Skeletal muscle cell (primary cell): Measurements from ENCODE around the gene CACNA2D3.

Experiments used
- DNase-seq: peaks from one replicate; pipeline ENCODE4 v3.0.0-alpha.2; 2010; ENCODE audit warnings: low read depth
- H3K4me3 ChIP-seq: 2 replicates; pipeline ENCODE4 v1.5.1; 2011; ENCODE audit warnings: low read depth, mild to moderate bottlenecking, control low read depth, low read length, moderate library complexity

Gene CACNA2D3

DNA sequence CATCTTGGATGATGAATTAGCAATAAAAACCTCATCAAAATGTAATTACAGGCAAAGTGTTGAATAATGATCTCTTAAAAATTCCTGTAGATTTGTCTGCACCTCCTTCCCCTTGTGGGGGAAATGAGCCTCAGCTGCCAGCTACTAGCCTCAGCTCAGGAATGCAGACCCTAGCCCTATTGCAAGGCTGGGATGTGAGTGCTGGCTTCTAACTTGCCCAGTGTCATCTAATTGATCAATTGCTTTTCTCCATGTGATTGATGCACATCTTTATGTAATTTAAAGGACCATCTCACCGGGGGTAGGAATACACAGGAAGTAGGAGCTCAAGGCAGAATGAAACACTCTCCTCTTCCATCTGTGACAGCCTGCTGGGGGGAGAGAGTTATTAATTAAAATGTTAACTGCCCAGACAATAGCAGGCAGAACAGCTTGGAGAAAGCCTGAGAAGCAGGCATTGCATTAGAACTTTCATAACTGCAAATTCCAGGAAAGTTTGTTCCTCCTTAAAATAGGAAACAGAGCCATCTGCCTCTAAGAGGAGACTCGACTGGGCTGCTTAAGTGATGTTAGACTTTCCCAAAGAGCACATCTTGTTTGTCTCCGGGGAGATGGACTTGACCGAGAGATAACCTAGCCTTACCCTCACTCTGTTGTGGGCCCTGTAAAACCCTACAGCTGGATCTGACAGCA, 735.9 kb downstream of the CACNA2D3 start:
- H3K4me3 ChIP-seq: no peak overlapping the region
- DNase-seq: no peak

DNA sequence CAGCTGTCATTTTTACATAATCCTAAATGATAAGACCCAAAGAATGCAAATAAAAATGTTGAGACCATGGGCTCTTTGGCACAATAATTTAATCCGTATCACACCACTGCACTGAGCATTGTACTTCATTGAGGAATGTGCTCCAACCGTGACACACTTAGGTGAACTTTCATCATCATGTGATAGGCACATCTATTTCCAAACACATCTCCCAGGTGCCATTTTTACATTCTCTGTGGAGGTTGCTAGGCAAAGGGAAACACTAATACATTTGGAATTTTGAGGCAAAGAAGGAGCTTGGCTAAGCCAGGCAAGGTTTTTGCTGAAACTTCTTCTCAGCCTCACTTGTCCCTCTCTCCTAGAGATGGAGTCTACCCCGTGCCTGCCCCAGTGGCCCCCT, 736.8 kb downstream of the CACNA2D3 start:
- DNase-seq: no peak

DNA sequence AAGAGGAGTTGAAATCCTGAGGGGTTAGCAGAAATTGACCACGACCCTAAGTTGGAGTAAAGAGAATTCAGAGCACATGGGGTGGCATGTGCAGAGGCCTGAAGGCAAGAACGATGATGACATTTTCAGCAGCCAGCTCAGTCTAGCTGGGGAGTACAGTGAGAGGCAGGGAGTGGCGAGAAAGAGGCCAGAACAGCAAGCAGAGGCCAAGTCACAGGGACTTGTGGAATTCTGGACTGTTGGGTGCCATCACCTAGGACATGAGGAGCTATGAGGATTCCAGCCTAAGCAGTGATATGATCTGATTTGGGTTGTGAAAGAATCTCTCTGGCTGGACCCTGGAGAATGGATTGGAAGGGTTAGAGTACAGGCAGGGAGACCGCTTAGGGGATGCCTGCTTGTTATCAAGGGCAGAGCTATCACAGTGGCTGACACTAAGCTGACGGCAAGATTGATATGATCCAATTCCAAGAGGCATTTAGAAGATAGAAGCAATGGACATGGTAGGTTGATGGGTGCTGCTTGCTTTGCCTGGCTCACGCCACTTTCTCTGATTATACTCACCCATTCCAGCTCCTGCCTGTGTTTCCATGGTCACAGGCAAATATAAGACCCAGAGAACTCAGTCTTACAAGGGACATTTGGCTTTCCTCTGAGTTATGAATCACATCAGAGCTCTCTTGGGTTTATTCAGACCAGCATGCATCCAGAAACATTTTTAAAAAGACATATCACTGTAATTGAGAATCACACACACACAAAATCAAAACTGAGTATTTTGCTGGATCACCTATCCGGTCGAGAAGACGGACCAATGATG, 739.1 kb downstream of the CACNA2D3 start:
- DNase-seq: no peak
- no peak overlapping the region for H3K4me3 ChIP-seq

More for the DNA sequence above, 736.8 kb downstream of the CACNA2D3 start:
- no peak overlapping the region for H3K4me3 ChIP-seq

DNA sequence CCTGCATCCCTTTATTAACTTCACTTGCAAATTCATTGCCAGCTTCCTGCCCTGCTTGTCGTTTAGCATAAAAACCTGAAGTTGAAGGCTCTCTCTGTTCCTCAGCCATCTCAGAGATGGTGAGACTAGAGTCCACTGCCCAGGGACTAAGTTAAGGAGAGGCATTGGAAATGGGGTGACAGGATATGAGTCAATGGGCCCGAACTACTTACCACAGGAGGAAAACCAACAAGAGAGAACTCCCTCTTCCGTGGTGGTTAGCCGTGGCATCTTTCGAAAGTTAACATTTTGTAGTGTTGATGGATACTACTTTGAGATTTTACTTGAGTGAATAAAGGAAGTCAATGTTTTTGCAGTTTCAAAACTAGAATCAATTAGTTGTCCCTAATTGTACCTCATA, 740.2 kb downstream of the CACNA2D3 start:
- H3K4me3 ChIP-seq: no peak overlapping the region
- no peak for DNase-seq

DNA sequence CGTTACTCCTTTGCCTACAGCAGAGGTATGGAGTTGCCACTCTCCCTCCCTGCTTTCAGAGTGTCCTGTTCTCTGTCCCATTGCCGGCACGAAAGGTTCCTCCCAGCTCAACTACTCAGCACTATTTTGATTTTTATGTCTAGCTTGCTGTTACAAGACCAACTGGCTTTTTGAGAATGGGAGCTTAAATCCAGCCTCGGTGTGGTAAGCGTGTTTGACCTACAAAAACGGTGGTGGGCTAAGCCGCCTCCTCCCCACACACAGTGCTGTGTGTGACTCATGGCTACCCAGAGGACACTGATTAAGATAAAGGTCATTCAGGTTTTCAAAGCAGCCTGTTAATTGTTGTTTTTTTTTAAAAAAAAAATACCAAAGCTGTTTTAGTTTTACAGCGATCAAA, 741.0 kb downstream of the CACNA2D3 start:
- DNase-seq: no peak
- no peak overlapping the region for H3K4me3 ChIP-seq

DNA sequence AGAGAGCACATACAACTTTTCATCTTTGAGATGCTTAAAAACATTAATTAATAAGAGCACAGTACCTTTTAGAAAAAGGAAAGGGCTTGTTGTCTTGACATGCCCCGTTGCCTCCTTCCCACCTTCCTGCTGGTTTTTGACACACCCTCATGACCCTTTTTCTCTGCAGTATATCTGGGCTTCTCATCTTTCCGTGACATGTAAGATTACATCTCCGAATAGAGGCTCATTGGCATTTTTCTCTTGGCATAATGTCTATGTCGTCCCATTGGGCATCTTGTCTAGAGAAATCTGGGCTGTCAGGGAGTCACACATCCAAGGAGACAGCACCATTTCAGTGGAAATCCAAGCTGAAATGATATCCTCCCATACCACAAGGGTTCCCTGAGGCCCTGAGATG, 741.4 kb downstream of the CACNA2D3 start:
- H3K4me3 ChIP-seq: no peak overlapping the region
- no peak for DNase-seq

GRCh38 chr3:54865316-54865715, 743.0 kb downstream of the CACNA2D3 start:
- DNase-seq: no peak
- no peak overlapping the region for H3K4me3 ChIP-seq

GRCh38 chr3:54866251-54866650, 743.9 kb downstream of the CACNA2D3 start:
- DNase-seq: no peak
- no peak overlapping the region for H3K4me3 ChIP-seq

DNA sequence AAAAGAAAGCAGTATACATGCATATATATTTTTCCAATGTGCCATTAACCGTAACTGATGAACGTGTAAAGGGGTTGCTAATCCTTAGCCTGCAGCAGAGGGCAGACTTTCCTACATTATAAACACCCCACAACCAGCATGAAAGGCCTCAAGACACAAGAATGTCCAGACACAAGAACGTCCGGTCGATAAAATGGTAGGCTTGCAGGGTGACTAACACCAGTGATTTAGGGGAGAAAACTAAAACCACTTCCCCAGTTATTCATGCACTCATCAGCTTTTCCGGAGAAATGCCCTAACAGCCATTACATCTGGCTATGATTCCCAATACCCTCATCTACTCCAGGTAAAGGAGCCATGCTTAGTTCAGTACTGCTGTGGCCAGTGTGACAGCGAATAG, 748.1 kb downstream of the CACNA2D3 start:
- peak; percentile 91 for DNase-seq
- H3K4me3 ChIP-seq: no peak overlapping the region

GRCh38 chr3:54871867-54872266, 749.5 kb downstream of the CACNA2D3 start:
- no peak for DNase-seq

DNA sequence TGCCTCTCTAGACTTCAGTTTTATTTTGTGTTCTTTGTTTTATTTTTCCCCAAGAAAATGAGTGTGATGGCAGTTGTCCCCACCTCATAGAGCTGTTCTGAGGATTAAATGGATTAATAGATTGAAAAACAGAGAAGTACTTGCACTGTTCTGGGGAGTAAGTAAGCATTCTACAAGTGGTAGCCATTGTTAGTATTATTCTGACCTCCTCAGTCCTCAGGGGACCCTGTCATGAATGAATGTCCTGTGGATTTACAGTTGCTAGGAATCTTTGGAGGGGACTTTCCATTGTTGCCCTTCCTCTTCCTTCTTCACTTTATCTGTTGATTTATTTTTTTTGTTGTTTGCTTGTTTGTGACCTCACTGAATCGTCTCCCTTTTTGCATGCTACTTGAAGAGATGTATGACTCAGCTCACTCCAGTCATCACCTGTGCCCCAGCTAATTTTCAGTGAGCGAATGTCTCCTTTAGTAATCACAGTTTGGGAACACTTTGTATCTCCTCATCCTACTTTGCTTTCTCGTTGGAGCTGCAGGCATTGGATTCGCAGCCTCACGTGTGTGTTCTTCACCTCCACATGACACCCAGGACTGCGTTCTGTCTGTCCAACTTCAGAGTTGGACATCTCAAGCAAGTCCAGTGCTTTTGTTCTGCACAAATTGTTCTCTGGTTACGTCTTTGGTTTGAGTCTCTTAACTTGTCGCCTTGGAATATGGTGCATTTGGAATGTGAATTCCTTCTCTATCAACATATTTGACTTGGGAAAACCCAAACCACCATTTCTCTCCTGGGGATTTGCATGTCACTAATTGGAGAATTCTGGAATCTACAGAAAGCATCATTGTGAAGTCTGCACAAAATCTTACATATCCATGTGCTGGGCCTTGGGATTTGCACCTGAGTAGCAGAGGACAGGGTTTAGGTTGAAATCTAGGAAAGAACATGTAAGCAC, 751.0 kb downstream of the CACNA2D3 start:
- H3K4me3 ChIP-seq: no peak overlapping the region
- DNase-seq: no peak

More at GRCh38 chr3:54871867-54872266, 749.5 kb downstream of the CACNA2D3 start:
- H3K4me3 ChIP-seq: no peak overlapping the region

- no peak overlapping the region for H3K4me3 ChIP-seq
- no peak for DNase-seq
Observed at GRCh38 chr3:54874816-54875556, 752.6 kb downstream of the CACNA2D3 start.

GRCh38 chr3:54875596-54876268, 753.4 kb downstream of the CACNA2D3 start:
- H3K4me3 ChIP-seq: no peak overlapping the region
- DNase-seq: no peak

DNA sequence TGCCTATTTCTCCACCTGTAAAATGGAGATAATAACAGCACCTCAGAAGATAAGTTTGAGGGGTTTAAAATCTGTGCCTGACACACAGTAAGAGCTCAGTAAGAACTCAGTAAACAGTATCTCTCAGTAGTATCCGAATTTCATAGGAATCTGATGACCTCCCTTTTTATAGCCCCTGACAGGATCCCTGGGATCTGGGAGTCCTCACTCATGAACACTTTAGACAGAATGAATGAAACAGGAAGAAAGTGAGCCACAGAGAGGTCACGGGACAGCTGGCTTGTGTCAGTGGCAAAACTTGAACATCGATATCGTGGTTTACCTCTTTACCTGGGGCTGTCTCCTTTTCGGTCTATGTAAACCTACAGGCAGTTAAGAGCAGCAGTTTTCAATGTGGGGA, 754.3 kb downstream of the CACNA2D3 start:
- no peak overlapping the region for H3K4me3 ChIP-seq
- no peak for DNase-seq

- no peak overlapping the region for H3K4me3 ChIP-seq
- no peak for DNase-seq
Observed at GRCh38 chr3:54877730-54878129, 755.4 kb downstream of the CACNA2D3 start.

- H3K4me3 ChIP-seq: no peak overlapping the region
- no peak for DNase-seq
Observed at GRCh38 chr3:54878145-54878544, 755.8 kb downstream of the CACNA2D3 start.

DNA sequence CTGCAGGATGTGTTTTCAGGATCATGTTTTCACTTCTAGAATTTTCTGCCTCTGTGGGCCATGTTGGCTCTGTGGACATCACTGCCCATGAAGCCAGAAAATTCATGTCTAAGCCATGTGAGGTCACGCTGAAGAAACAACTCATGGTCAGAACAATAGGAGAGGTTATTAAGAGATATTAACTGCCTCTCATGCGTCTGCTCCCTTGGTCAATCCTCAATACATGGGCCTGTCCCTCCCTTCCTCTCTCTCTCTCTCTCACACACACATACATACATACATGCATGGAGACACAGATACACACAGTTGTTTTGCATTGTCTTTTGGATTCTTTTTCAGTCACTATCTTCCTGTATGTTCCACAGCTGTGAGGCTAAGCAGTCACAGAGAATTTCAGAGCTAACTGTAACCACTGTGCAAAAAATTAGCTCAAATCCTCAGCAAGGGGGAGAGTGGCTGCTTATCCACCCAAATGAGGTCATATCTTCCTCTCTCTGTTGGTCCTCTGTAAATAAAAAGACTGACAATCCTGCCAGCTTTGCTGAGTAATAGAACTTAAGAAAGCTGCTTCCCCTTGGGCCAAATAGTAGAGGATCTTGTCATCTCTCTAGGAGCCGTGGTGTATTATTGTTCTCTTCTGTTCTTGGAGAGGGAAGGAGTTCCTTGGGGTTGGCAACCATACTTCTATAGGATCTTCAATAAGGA, 759.9 kb downstream of the CACNA2D3 start:
- H3K4me3 ChIP-seq: no peak overlapping the region
- peak; percentile 94 for DNase-seq

DNA sequence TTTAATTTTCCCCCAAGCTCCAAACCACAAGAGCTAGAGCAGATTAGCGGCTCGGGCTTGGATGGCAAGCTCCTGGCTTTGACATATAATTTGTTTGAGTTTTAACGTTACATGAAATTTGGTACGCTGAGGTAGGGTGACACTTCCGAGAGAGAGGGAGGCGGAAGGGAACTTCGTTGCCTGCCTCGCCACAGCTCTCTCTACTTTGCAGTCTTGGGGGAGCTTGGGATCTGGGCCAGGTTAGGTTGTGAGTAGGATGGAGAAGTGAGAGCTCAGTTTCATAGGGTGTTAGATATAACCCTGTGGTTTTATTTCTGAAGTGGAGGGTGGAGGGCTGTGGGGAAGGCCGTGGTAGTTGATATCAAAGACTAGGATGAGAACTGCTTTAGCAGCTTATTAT, 765.8 kb downstream of the CACNA2D3 start:
- DNase-seq: no peak
- H3K4me3 ChIP-seq: no peak overlapping the region
